Measurements from ENCODE around the gene CPO.

Gene CPO

GRCh38 chr2:206974551-206974950 is 35.2 kb downstream of the CPO start:
- no peak for DNase-seq

GRCh38 chr2:206978746-206979145 is 39.4 kb downstream of the CPO start:
- no peak for DNase-seq

GRCh38 chr2:206979365-206979764 is 40.0 kb downstream of the CPO start:
- no peak for DNase-seq

- no peak for DNase-seq
These were observed 40.6 kb downstream of the CPO start for GRCh38 chr2:206979922-206980321.

GRCh38 chr2:206980413-206980812 is 41.1 kb downstream of the CPO start:
- no peak for DNase-seq

- DNase-seq = no peak
These were observed 41.9 kb downstream of the CPO start for GRCh38 chr2:206981086-206981674.

GRCh38 chr2:206981739-206982340 is 42.5 kb downstream of the CPO start:
- peak in 1 of 2 experiments; percentile 60 for DNase-seq

GRCh38 chr2:206982360-206982955 is 43.1 kb downstream of the CPO start:
- DNase-seq = no peak

GRCh38 chr2:206983161-206983859 is 44.0 kb downstream of the CPO start:
- DNase-seq = no peak

GRCh38 chr2:206984206-206984605 is 44.9 kb downstream of the CPO start:
- DNase-seq = no peak

GRCh38 chr2:206986943-206987342 is 47.6 kb downstream of the CPO start:
- DNase-seq = no peak

GRCh38 chr2:206987810-206988209 is 48.5 kb downstream of the CPO start:
- DNase-seq = no peak

GRCh38 chr2:206988884-206989283 is 49.6 kb downstream of the CPO start:
- no peak for DNase-seq

- DNase-seq = peak; percentile 11 to 55
These were observed 50.0 kb downstream of the CPO start for GRCh38 chr2:206989311-206989710.

- DNase-seq = no peak
These were observed 51.0 kb downstream of the CPO start for GRCh38 chr2:206990360-206990759.

GRCh38 chr2:206991070-206991469 is 51.8 kb downstream of the CPO start:
- DNase-seq = no peak

GRCh38 chr2:206993396-206993911 is 54.1 kb downstream of the CPO start:
- DNase-seq = no peak

GRCh38 chr2:206993964-206994363 is 54.6 kb downstream of the CPO start:
- no peak for DNase-seq

GRCh38 chr2:206996556-206997065 is 57.3 kb downstream of the CPO start:
- no peak for DNase-seq

GRCh38 chr2:207008105-207008990 is 69.0 kb downstream of the CPO start:
- no peak for DNase-seq

GRCh38 chr2:207012461-207012860 is 73.1 kb downstream of the CPO start:
- no peak for DNase-seq

GRCh38 chr2:207014424-207014823 is 75.1 kb downstream of the CPO start:
- no peak for DNase-seq

GRCh38 chr2:207015901-207016300 is 76.6 kb downstream of the CPO start:
- no peak for DNase-seq
